ENCODE measurements around the gene HELB.

Gene HELB

DNA sequence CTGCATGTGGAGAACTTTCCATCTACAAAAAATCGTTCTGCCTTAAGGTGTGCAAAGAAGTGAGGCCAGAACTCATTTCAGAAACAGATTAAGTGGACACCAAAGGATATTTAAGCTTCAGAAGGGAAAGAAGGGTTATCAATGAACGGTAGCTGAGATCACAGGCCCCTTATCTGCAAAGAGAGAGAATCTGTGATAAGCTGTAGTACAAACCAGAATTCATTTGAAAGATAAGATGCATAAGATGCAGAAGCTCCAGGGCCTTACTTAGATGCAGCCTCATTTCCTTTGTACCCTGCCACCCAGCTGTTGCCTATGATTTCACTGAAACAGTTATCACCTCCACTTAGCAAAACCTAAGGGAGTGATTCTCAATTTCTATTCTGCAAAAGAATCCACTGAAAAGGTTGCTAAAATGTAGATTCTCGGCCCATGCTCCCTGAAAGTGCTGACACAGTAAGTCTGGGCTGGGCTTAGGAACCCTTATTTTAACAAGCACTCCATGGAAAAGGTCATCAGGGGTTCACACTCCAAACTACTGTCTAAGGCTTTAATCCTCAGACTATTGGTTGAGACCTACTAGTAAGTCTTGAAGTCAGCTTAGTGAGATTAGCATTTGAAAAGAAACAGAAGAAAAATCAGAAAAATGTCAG is 64.8 kb downstream of the HELB start:
- DNase-seq = no peak

DNA sequence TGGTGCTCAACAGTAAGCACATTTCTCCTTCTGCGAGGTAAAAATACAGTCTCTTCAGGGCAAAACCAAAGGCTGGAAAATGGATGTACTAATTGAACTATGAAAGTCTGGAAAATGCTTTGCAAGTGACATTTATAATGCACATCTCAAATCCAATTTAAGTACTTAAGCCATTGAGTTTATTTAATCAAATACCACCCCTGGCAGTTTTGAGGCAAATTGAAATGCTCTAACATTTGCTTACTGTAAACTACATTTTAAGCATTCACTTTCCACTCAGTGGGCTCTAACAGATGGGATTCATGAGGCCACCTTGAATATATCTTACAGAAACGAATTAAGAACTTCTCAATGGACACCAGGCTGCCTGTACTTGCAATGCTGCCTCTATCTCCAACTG is 69.7 kb downstream of the HELB start:
- DNase-seq = no peak

DNA sequence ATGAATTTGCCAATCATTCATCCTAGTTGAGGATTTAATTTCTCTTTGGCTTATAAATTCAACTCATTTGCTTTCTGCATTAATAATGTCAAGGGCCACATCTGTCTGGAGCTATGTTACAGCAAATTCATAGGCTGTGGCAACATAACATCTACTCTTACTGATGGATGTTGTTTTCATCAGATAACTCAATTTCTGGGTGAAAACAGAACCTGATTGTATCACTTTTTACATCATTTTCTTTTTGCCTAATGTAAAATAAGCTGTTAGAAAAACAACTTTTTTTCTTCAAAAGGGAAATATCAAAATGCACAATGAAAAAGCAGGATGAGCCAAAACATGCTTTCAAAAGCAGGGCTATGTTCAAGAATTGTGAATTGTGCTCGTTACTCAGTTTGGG is 73.3 kb downstream of the HELB start:
- DNase-seq = no peak

DNA sequence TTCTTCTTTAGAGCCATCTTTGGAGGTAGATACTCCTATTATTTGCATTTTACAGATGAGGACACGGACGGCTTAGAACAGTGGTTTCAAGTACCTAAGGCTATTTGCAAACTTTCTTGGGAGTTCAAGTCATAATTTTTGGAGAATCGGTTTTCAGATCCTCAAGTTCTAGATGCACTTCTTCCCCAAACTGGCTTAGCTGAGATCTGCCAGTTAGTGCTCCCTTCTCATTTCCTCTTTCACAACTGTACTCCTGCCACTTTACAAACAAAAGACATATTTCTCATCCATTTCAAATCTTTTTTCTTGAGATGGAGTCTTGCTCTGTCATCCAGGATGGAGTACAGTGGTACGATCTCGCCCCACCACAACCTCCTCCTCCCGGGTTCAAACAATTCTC is 77.3 kb downstream of the HELB start:
- DNase-seq = no peak

DNA sequence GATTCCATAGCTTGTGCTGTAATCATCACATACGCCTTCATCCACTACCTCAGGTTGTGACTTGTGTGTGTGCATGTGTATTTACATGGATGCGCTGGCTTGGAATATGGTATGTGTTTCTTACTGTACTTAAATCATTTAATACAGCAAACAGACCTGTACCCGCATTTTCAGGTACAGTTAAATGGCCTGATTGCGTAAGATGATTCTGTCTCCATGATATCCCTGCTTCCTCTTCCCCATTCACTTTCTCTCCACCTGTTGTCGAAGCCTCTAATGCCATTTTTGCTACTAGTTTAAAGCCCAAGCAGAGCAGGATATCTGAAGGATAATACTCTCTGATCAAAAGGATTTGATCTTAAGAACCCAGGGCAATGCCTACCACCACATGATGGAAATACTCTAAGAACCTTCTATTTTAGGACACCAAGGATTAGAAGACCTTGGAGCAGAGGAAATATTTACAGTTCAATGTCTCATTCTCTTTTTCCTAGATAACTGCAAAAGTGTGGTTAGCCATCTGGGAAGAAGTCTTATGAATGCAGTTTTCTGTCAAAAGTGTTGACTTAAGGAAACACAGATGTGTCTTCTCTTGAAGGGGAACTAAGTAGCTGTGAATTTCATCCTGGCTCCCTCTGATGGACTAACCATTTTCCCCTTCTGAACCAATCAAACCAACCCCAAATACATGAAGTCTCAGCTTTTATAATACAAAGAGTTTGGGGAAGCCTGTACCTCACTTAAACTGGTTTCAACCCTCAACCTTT is 78.7 kb downstream of the HELB start:
- no peak for DNase-seq

DNA sequence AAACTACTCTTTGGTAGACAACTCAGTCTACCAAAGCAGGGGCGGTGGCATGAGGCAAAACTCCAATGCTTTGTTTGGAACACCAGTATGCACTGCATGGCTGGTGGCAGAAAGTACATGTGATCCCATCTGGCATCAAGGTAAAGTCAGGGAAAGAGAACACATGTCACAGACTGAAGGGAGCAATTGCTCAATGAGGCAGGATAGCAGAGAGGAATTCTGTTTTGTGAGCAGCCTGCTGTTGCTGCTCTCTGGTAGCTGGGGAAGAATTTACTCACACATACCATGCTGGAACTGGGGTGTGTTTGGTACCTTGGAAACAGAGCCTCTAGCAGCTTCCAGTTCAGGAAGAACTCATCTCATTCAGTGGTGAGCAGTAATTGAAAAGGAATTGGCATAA is 84.8 kb downstream of the HELB start:
- no peak for DNase-seq
